ENCODE measurements around the gene SOAT1.
"Not testable (repeated sequence)": the region's sequence is repeated elsewhere in the genome, so short reads cannot be mapped to it uniquely, and the experiment has no call there.

SOAT1 gene

DNA sequence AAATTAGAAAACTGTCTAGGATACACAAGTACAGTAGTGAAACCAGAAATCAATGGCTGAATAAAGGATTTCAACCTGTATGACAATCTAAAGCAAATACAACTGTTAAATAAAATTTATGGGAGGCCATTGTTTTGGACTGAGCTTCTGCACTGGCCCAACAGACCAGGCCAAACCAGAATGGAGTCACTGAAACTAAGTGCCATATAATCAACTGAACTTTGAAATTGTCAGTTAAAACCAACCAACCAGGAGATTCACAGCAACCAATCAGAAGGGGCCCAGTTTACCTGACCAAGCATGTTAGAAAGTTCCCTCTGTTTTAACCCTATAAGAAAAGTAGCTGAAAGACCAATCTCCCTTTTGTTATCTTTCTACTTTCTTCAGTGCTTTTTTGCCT, 30.5 kb upstream of the SOAT1 start:
- DNase-seq (ENCODE audit: low read depth): no peak

DNA sequence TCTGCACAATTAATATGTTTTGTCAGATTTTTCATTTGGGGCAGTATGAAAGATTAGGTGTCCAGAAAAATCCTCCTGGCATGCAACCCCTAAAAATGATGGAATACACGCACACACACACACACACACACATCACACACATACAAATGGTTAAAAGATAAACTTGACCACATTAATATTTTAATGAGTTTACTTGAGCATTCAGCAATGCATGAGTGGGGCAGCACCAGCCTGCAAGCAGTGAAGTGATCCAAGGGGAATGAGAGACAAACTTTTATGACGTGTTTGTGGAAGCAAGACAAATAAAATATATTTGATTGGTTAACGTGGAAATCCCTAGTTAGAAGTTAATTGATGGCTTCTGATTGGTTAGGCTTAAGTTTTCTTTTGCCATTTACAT, 29.1 kb upstream of the SOAT1 start:
- H3K4me3 ChIP-seq (ENCODE audit: low read length): no peak overlapping the region
- TF ChIP-seq, protein P1, sequence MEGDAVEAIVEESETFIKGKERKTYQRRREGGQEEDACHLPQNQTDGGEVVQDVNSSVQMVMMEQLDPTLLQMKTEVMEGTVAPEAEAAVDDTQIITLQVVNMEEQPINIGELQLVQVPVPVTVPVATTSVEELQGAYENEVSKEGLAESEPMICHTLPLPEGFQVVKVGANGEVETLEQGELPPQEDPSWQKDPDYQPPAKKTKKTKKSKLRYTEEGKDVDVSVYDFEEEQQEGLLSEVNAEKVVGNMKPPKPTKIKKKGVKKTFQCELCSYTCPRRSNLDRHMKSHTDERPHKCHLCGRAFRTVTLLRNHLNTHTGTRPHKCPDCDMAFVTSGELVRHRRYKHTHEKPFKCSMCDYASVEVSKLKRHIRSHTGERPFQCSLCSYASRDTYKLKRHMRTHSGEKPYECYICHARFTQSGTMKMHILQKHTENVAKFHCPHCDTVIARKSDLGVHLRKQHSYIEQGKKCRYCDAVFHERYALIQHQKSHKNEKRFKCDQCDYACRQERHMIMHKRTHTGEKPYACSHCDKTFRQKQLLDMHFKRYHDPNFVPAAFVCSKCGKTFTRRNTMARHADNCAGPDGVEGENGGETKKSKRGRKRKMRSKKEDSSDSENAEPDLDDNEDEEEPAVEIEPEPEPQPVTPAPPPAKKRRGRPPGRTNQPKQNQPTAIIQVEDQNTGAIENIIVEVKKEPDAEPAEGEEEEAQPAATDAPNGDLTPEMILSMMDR (IDR thresholded peaks at IDR 0.05; ENCODE audit: insufficient read depth, low read depth, low read length, missing control alignments): no peak
- no peak for DNase-seq (ENCODE audit: low read depth)

More for the DNA sequence above, 30.5 kb upstream of the SOAT1 start:
- no peak overlapping the region for H3K4me3 ChIP-seq (ENCODE audit: low read length)
- TF ChIP-seq, protein P1 (IDR thresholded peaks at IDR 0.05; ENCODE audit: insufficient read depth, low read depth, low read length, missing control alignments): no peak

DNA sequence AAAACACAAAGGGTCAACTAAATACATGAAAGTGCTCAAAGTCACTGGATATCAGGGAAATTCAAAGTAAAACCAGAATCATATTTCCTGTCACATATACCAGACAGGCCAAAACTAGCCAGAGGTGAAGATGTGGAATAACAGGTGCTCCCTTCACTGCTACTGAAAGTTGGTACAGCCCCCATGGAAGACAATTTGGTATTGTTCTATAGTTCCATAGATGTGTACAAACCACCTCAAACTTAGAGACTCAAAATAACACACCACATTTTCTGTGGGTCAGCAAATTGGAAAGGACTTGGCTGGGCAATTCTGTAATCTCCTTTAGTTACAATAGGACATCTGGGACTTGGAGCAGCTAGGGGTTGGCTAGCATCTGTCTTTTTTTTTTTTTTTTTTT, 24.5 kb upstream of the SOAT1 start:
- TF ChIP-seq, protein P1 (IDR thresholded peaks at IDR 0.05; ENCODE audit: insufficient read depth, low read depth, low read length, missing control alignments): no peak
- no peak for DNase-seq (ENCODE audit: low read depth)
- no peak overlapping the region for H3K4me3 ChIP-seq (ENCODE audit: low read length)

DNA sequence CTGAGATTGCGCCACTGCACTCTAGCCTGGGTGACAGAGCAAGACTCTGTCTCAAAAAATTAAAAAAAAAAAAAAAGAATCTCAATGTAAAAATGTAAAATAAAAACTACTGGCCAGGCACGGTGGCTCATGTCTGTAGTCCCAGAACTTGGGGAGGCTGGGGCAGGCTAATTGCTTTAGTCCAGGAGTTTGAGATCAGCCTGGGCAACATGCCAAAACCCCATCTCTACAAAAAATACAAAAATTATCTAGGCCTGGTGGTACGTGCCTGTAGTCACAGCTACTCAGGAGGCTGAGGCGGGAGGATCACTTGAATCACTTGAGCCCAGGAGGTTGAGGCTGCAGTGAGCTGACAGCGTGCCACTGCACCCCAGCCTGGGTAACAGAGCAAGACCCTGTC, 19.2 kb upstream of the SOAT1 start:
- not testable (repeated sequence) for DNase-seq (ENCODE audit: low read depth); H3K4me3 ChIP-seq (ENCODE audit: low read length)

DNA sequence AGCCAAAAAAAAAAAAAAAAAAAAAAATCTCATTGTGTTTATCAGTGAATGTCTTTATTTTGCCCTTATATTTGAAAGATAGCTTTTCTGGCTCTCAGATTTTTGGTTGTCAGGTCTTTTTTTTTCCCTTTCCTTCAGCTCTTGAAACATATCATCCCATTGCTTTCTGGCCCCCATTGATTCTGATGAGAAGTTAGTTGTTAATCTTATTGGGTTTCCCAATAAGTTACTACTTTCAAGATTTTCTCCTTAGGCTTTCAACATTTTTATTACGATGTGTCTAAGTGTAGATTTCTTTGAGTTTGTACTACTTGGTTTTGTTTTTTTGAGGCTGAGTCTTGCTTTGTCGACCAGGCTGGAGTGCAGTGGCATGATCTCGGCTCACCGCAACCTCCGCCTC, 14.7 kb upstream of the SOAT1 start:
- DNase-seq (ENCODE audit: low read depth): no peak
- H3K4me3 ChIP-seq (ENCODE audit: low read length): no peak overlapping the region
- TF ChIP-seq, protein P1 (IDR thresholded peaks at IDR 0.05; ENCODE audit: insufficient read depth, low read depth, low read length, missing control alignments): no peak

DNA sequence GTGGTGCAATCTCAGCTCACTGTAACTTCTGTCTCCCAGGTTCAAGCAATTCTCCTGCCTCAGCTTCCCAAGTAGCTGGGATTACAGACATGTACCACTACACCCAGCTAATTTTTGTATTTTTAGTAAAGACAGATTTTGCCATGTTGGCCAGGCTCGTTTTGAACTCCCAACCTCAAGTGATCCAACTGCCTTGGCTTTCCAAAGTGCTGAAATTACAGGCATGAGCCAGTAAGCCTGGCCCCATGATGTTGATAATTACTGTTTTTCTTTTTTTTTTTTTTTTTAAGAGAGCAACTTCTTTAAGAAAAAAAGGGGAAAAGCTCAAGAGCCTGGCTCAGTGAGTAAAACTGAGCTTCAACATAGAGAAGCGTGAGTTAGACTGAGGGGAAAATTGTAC, 9.6 kb upstream of the SOAT1 start:
- no peak overlapping the region for H3K4me3 ChIP-seq (ENCODE audit: low read length)
- DNase-seq (ENCODE audit: low read depth): no peak
- TF ChIP-seq, protein P1 (IDR thresholded peaks at IDR 0.05; ENCODE audit: insufficient read depth, low read depth, low read length, missing control alignments): no peak

DNA sequence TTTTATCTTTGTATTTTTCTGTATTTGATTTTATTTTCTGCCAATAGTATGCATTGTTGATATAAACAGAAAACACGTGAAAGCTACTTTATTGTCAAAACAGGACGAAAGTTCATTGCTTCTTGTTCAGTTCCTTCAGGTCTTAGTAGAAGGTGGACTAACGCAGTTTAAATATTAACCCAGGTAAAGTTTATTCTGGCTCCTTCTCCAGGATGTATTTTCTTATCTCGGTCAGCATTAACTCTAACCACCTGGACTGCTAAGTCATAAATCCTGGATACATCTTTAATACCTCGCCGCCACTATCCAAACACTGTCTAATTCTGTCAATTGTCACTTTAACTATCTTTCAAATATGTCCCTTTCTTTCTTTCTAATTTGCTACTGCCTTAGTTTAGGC, 5.7 kb upstream of the SOAT1 start:
- TF ChIP-seq, protein P1 (IDR thresholded peaks at IDR 0.05; ENCODE audit: insufficient read depth, low read depth, low read length, missing control alignments): no peak
- H3K4me3 ChIP-seq (ENCODE audit: low read length): no peak overlapping the region
- DNase-seq (ENCODE audit: low read depth): no peak

DNA sequence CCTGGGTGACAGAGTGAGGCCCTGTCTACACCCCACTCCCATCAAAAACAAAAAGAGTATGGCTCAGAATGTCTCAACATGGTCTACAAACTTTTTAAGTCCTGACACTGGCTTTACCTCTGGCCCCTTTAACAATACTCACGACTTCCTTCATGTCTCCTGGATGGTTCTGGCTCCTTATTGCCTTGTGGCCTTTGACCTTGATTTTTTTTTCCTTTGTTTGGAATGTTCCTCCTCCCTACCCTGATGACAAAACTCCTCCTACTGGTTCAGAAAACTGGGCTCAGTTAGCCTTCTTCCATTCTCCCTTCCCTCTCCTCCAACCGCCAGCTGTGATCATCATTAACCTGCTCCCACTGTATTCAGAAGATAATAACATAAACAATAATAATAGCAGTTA, 4.6 kb upstream of the SOAT1 start:
- H3K4me3 ChIP-seq (ENCODE audit: low read length): no peak overlapping the region
- TF ChIP-seq, protein P1 (IDR thresholded peaks at IDR 0.05; ENCODE audit: insufficient read depth, low read depth, low read length, missing control alignments): no peak
- DNase-seq (ENCODE audit: low read depth): no peak
